Ectodermal cell (in vitro differentiated cells): ENCODE results near the gene PTK7.
"Not testable (repeated sequence)": the region's sequence is repeated elsewhere in the genome, so short reads cannot be mapped to it uniquely, and the experiment has no call there.

Experiments used
- H3K27ac ChIP-seq: 2 replicates; pipeline ENCODE4 v1.7.0; 2013; ENCODE audit warnings: mild to moderate bottlenecking, low read depth, low read length; ENCODE audit not compliant: insufficient read depth, poor library complexity, severe bottlenecking
- H3K27me3 ChIP-seq: 2 replicates; pipeline ENCODE4 v1.7.0; 2013; ENCODE audit warnings: mild to moderate bottlenecking, low read length; ENCODE audit not compliant: insufficient read depth, control insufficient read depth, poor library complexity, severe bottlenecking
- H3K36me3 ChIP-seq: one replicate; pipeline ENCODE4 v1.7.0; 2013; ENCODE audit warnings: low read length; ENCODE audit not compliant: control insufficient read depth, insufficient read depth
- H3K4me1 ChIP-seq: one replicate; pipeline ENCODE4 v1.7.0; 2013; ENCODE audit warnings: low read length; ENCODE audit not compliant: control insufficient read depth, insufficient read depth
- H3K4me3 ChIP-seq: 2 replicates; pipeline ENCODE4 v1.7.0; 2013; ENCODE audit warnings: low read depth, low read length, control low read depth; ENCODE audit not compliant: insufficient read depth
- H3K9me3 ChIP-seq: 2 replicates; pipeline ENCODE4 v1.7.0; 2013; ENCODE audit warnings: mild to moderate bottlenecking, low read length, moderate library complexity; ENCODE audit not compliant: control insufficient read depth
- WGBS, 2 experiments: methylation state at CpG; one replicate each; pipeline ENCODE4 v1.1.7; 2013; ENCODE audit warnings: missing lambda C conversion rate in 2 of 2; 5-methylcytosine and 5-hydroxymethylcytosine counted together

PTK7 gene

DNA sequence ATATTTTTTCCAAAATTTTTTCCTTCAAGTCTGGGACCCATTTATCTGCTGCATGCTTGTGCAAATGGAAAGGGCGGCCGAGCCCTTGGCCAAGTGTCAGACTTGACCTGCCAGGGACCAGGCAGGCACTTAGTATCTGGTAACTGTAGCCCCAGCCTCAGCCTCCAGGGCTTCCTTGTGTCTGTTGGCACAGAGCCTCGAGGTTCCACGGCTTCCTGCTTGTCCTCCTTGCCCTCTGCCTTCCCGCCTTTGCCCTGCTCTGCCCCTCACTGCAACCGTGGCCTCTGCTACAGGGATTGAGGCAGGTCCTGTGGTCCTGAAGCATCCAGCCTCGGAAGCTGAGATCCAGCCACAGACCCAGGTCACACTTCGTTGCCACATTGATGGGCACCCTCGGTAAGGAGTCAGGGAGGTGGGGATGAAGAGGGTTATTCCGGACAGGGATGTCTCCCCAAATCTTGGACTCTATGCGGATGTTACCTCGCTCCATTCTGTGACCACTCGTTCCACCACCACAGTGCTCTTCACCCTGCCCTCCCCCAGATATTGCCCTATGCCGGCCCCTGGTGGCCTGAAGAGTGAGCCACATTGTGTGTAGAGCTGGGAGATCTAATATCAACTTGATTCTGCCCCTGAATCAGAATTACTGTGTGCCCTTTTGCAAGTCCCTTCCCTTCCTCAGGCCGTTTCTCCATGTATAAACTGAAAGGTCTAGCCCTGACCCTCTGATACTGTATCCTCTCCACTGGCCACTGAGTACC lies 53.5 kb downstream of the PTK7 start:
- Histone ChIP-seq H3K9me3 (no peaks in the 10 kb centered on the region), H3K27me3 (no peaks in the 10 kb centered on the region), H3K27ac (no peak overlapping the region), H3K4me1 (peaks cover 14% of the 10 kb centered on the region), H3K36me3 (peaks cover 11% of the 10 kb centered on the region), H3K4me3 (no peak overlapping the region)
- 80 to 81% methylated on average over 15 of the region's 15 CpGs for WGBS, 2 experiments

DNA sequence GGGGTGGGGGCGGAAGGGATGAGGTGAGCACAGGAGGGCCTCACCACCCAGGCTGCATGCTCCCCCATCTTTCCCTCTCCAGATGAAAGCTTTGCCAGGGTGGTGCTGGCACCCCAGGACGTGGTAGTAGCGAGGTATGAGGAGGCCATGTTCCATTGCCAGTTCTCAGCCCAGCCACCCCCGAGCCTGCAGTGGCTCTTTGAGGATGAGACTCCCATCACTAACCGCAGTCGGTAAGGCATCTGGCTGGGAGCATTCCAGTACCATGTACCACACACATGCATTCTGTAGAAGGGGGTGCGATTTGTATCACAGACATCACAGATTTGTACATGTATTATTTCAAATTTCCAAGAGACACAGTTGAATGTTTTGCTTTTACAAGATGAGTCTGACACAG lies 54.3 kb downstream of the PTK7 start:
- Histone ChIP-seq H3K27me3 (no peaks in the 10 kb centered on the region), H3K9me3 (no peaks in the 10 kb centered on the region), H3K4me3 (no peak overlapping the region), H3K36me3 (peaks cover 11% of the 10 kb centered on the region), H3K4me1 (peaks cover 14% of the 10 kb centered on the region), H3K27ac (no peak overlapping the region)
- 93 to 94% methylated on average over 7 of the region's 7 CpGs for WGBS, 2 experiments

DNA sequence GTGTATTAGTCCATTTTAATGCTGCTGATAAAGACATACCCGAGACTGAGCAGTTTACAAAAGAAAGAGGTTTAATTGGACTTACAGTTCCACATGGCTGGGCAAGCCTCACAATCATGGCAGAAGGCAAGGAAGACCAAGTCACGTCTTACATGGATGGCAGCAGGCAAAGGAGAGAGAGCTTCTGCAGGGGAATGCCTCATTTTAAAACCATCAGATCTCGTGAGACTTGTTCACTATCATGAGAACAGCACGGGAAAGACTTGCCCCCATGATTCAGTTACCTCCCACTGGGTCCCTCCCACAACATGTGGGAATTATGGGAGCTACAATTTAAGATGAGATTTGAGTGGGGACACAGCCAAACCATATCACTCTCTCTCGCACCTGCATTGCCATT lies 55.3 kb downstream of the PTK7 start:
- H3K36me3 ChIP-seq, result peaks cover 11% of the 10 kb centered on the region
- 90 to 92% methylated on average over 5 of the region's 5 CpGs for WGBS, 2 experiments
- H3K4me1 ChIP-seq, H3K4me3 ChIP-seq, H3K9me3 ChIP-seq, H3K27ac ChIP-seq, H3K27me3 ChIP-seq: not testable (repeated sequence)

DNA sequence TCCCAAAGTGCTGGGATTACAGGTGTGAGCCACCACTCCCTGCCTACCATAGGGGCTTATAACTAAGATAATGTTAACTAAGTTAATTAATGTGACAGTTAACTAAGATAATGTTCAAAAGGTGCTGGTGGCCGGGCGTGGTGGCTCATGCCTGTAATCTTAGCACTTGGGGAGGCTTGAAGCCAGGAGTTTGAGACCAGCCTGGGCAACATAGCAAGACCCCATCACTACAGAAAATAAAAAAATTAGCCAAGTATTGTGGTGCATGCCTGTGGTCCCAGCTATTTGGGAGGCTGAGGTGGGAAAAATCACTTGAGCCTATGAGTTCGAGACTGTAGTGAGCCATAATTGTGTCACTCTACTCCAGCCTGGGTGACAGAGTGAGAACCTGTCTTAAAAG lies 62.2 kb downstream of the PTK7 start:
- Histone ChIP-seq H3K9me3 (no peaks in the 10 kb centered on the region), H3K27ac (no peak overlapping the region), H3K27me3 (no peaks in the 10 kb centered on the region), H3K4me1 (peaks cover 5% of the 10 kb centered on the region), H3K36me3 (peaks cover 6% of the 10 kb centered on the region), H3K4me3 (no peak overlapping the region)
- 88 to 98% methylated on average over 3 of the region's 3 CpGs for WGBS, 2 experiments

DNA sequence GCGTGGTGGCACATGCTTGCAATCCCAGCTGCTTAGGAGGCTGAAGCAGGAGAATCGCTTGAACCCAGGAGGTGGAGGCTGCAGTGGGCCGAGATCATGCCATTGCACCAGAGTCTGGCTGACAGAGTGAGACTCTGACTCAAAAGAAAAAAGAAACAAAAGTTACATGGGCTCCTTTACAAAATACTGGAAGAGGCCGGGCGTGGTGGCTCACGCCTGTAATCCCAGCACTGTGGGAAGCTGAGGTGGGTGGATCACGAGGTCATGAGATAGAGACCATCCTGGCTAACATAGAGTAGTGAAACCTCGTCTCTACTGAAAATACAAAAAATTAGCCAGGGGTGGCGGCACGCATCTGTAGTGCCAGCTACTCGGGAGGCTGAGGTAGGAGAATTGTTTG lies 63.9 kb downstream of the PTK7 start:
- H3K9me3 ChIP-seq, H3K27me3 ChIP-seq, H3K36me3 ChIP-seq, H3K4me3 ChIP-seq, H3K4me1 ChIP-seq, H3K27ac ChIP-seq: not testable (repeated sequence)
- 93 to 94% methylated on average over 11 of the region's 11 CpGs for WGBS, 2 experiments

DNA sequence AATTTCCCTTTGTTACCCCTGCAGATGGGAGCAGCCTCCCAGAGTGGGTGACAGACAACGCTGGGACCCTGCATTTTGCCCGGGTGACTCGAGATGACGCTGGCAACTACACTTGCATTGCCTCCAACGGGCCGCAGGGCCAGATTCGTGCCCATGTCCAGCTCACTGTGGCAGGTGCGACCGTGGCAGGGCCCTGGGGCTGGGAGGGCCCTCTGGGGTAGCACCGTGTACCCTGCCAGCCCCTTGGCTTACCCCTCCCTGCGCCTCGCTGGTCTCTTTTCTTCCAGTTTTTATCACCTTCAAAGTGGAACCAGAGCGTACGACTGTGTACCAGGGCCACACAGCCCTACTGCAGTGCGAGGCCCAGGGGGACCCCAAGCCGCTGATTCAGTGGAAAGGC lies 65.5 kb downstream of the PTK7 start:
- Histone ChIP-seq H3K4me3 (no peak overlapping the region), H3K36me3 (peaks cover 9% of the 10 kb centered on the region), H3K27me3 (no peaks in the 10 kb centered on the region), H3K4me1 (peaks cover 7% of the 10 kb centered on the region), H3K9me3 (no peaks in the 10 kb centered on the region), H3K27ac (no peak overlapping the region)
- WGBS, 2 experiments, result 95% methylated on average over 16 of the region's 16 CpGs

DNA sequence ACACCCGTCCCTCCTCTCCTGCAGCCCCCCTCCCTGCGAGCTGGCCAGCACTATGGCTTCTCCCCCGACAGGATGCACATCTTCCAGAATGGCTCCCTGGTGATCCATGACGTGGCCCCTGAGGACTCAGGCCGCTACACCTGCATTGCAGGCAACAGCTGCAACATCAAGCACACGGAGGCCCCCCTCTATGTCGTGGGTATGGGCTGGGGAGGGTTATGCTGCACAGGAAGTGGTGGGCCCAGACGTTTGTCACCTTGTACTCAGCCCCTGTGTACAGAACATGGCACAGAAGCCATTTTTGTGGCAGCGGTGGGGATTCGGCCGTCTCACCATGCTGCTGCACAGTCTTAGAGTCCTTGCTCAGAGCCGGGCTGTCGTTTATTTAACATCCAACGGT lies 66.0 kb downstream of the PTK7 start:
- Histone ChIP-seq H3K4me1 (peaks cover 7% of the 10 kb centered on the region), H3K27me3 (no peaks in the 10 kb centered on the region), H3K4me3 (no peak overlapping the region), H3K27ac (no peak overlapping the region), H3K9me3 (no peaks in the 10 kb centered on the region), H3K36me3 (peaks cover 12% of the 10 kb centered on the region)
- WGBS, 2 experiments, result 92 to 94% methylated on average over 14 of the region's 14 CpGs

DNA sequence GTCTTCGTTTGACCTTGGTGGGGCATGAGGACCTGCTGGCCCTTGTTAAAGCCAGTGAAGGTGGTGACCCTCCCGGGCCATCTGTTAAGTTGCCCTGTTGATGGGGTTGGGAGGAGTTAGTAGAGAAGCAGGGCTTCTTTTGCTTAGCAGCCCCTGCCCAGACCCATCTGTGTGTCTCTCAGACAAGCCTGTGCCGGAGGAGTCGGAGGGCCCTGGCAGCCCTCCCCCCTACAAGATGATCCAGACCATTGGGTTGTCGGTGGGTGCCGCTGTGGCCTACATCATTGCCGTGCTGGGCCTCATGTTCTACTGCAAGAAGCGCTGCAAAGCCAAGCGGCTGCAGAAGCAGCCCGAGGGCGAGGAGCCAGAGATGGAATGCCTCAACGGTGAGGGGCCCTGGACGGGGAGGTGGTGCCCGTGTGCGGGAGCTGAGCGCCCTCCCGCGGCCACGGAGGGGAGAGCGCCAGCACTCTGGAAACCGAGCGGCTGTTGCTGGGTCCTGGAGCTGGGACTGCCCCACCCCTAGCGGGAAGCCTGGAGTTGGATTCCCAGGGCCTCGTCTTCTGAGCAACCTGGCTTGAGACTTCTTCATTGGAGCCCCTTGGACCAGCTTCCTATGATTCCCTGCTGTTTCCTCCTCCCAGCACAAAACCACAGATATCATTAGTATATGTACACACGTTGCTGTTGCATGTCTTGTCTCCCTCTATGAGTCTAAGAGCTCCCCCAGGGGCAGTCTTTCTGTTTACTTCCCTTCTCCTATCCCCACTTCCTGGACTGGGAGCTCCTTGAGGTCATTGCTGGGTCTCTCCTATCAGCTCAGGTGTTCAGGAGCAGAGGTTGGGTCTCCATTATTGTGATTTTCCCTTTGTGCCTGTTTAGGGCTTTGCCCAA lies 67.4 kb downstream of the PTK7 start:
- H3K36me3 ChIP-seq, result peaks cover 12% of the 10 kb centered on the region
- H3K27me3 ChIP-seq, result no peaks in the 10 kb centered on the region
- WGBS, 2 experiments, result 15 to 16% methylated on average over 25 of the region's 25 CpGs
- peak overlapping the region; percentile 30 for H3K27ac ChIP-seq
- H3K4me3 ChIP-seq, result no peak overlapping the region
- no peaks in the 10 kb centered on the region for H3K9me3 ChIP-seq
- H3K4me1 ChIP-seq, result peaks cover 7% of the 10 kb centered on the region

DNA sequence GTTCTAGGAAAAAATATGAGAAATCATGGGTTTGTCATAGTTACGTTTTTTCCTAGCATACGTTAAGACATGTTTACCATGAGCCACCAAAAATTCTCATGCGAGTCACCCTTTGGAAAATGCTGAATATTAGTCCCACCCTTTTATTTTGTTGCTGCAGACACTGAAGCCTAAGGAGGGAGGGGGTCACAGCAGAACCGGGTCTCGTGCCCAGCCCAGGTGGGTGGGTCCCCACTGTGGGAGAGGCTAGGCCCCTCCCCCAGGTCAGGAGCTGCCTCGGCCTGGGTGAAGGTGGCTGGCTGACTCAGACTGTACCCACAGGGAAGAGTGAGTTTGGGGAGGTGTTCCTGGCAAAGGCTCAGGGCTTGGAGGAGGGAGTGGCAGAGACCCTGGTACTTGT lies 68.8 kb downstream of the PTK7 start:
- WGBS, 2 experiments, result 91 to 93% methylated on average over 6 of the region's 6 CpGs
- Histone ChIP-seq H3K4me1 (peaks cover 7% of the 10 kb centered on the region), H3K27ac (no peak overlapping the region), H3K36me3 (peaks cover 10% of the 10 kb centered on the region), H3K27me3 (no peaks in the 10 kb centered on the region), H3K4me3 (no peak overlapping the region), H3K9me3 (no peaks in the 10 kb centered on the region)

DNA sequence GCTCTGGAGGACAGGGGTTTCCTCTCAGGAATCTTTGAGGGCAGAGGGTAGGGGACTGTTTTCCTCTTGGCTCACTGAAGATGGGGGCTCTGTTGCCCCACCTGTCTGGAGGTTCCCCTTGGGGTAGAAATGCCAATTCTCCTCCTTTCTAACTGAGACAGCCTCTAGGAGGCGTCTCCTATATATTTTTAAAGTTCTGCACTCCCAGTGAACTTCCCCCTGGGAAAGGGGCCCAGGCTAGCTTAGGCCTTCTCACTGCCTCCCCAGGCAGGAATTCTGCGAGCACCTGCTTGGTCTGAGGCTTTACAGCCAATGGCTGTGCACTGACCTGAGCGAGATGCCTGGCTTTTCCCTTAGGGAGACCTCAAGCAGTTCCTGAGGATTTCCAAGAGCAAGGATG lies 70.1 kb downstream of the PTK7 start:
- WGBS, 2 experiments, result 92 to 95% methylated on average over 3 of the region's 3 CpGs
- H3K36me3 ChIP-seq, result peaks cover 10% of the 10 kb centered on the region
- no peak overlapping the region for H3K4me3 ChIP-seq
- no peaks in the 10 kb centered on the region for H3K27me3 ChIP-seq
- H3K27ac ChIP-seq, result no peak overlapping the region
- H3K9me3 ChIP-seq, result no peaks in the 10 kb centered on the region
- H3K4me1 ChIP-seq, result peaks cover 7% of the 10 kb centered on the region
